Esophagus muscularis mucosa (tissue), 4 donors: Measurements from ENCODE around the gene NPEPPS. TPM values are rescaled to one million over a fixed set of nuclear protein-coding genes. Genes with fewer than 3 reads are reported as not detected.
"Not testable (repeated sequence)": the region's sequence is repeated elsewhere in the genome, so short reads cannot be mapped to it uniquely, and the experiment has no call there.

ENCODE experiments used
- DNase-seq: peaks from one replicate; pipeline ENCODE4 v3.0.0-alpha.2; 2017; ENCODE audit errors: extremely low spot score
- H3K27ac ChIP-seq, 4 donors: fragments of 200-600 bp; sonication (generic); replicated peaks in 1 of 4; 1 replicate in 3 of 4; 2 replicates in 1 of 4; pipeline ENCODE4 v1.5.1; 2016 to 2019; ENCODE audit warnings: mild to moderate bottlenecking in 1 of 4
- H3K27me3 ChIP-seq, 4 donors: fragments of 200-600 bp; sonication (generic); one replicate each; pipeline versions ENCODE4 v1.5.1 to v1.6.0; 2016 to 2019
- H3K36me3 ChIP-seq, 4 donors: fragments of 200-600 bp; sonication (generic); one replicate each; pipeline ENCODE4 v1.5.1; 2016 to 2019
- H3K4me1 ChIP-seq, 4 donors: fragments of 200-600 bp; sonication (generic); one replicate each; pipeline ENCODE4 v1.5.1; 2016 to 2019
- H3K4me3 ChIP-seq, 4 donors: fragments of 200-600 bp; sonication (generic); 1 replicate in 2 of 4; 2 replicates in 2 of 4; pipeline ENCODE4 v1.5.1; 2016 to 2019; ENCODE audit warnings: mild to moderate bottlenecking in 4 of 4, moderate library complexity in 1 of 4
- H3K9me3 ChIP-seq, 4 donors: fragments of 200-600 bp; sonication (generic); 1 replicate in 3 of 4; 2 replicates in 1 of 4; pipeline ENCODE4 v1.5.1; 2016 to 2019
- EP300 ChIP-seq: sonication (generic); formaldehyde crosslinking; IDR thresholded peaks from one replicate; pipeline ENCODE4 v1.6.1; 2017; ENCODE audit warnings: antibody characterized with exemption
- POLR2A ChIP-seq: fragments of 450-650 bp; IDR thresholded peaks from one replicate; pipeline ENCODE4 v1.6.1; 2017; ENCODE audit warnings: antibody characterized with exemption, moderate library complexity, mild to moderate bottlenecking, low read depth
- POLR2AphosphoS5 ChIP-seq, 2 donors: sonication (generic); formaldehyde crosslinking; IDR thresholded peaks; one replicate each; pipeline ENCODE4 v1.6.1; 2017; ENCODE audit warnings: antibody characterized with exemption in 2 of 2
- WGBS: methylation state at CpG from one replicate; pipeline ENCODE4 v1.1.5; 2018; 5-methylcytosine and 5-hydroxymethylcytosine counted together
- intact Hi-C: fragments of 100-400 bp; cut with DNase I; formaldehyde crosslinking; loops from one replicate; pipeline ENCODE4 v1.15.1; 2023
- total RNA-seq, 4 donors: library from RNA; depleted of rRNA; stranded (reverse); fragments of >200 nt; gene quantifications; one replicate each; pipeline versions ENCODE4 v1.1.0 to v1.2.1, GENCODE V29; 2016
- TF ChIP-seq, protein P1 (sequence below), 3 experiments: fragments of 200-600 bp in 2 of 3; fragments of 450-650 bp in 1 of 3; sonication (generic) in 2 of 3; IDR thresholded peaks; one replicate each; pipeline ENCODE4 v1.5.1; 2017 to 2019; ENCODE audit warnings: antibody characterized with exemption in 3 of 3, mild to moderate bottlenecking in 2 of 3, moderate library complexity in 1 of 3

Gene NPEPPS
- total RNA-seq, 4 donors from 2014 or later: 73.7 to 120 (median 86.5) TPM

DNA sequence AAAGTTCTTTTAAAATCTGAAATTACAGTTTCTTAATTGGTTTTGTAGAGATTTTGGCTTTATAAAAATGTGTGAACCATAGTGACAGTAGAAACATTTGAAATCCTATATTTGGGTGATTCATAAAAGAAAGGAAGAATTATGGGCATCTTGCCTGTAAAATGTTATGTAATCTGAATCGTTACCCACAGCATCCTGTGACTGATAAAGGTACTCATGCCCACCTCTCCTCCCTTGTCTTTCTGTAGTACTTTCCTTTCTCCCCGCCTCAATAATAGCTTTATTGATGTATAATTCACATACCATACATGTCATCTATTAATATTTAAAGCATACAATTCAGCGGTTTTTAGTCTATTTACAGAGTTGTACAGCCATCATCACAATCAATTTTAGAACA lies 36.4 kb downstream of the NPEPPS start:
- H3K27me3 ChIP-seq, H3K4me1 ChIP-seq, H3K27ac ChIP-seq, H3K4me3 ChIP-seq, DNase-seq, H3K9me3 ChIP-seq, intact Hi-C loops: not testable (repeated sequence)
- 53% methylated on average over 3 of the region's 3 CpGs for WGBS
- H3K36me3 ChIP-seq: peaks cover 0 to 18% (median 12%) of the 10 kb centered on the region in 4 donors

DNA sequence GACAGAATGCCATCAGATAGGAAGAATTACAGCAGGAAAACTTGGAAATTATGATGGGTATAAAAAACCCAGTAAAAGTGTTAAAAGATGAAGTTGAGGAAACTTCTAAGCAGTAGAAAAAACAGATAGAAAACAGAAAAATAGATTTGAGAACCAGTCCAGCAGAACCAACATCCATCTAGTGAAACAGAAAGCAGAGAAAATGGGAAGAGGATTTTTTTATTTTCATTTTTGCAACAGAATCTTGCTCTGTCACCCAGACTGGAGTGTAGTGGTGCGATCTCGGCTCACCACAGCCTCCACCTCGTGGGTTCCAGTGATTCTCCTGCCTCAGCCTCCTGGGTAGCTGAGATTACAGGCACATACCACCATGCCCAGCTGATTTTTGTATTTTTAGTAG lies 41.7 kb downstream of the NPEPPS start:
- H3K4me3 ChIP-seq, H3K27me3 ChIP-seq, intact Hi-C loops, H3K27ac ChIP-seq, H3K9me3 ChIP-seq, H3K4me1 ChIP-seq, DNase-seq: not testable (repeated sequence)
- WGBS: 90% methylated on average over 3 of the region's 3 CpGs
- H3K36me3 ChIP-seq: peaks cover 0 to 15% (median 11%) of the 10 kb centered on the region in 4 donors

DNA sequence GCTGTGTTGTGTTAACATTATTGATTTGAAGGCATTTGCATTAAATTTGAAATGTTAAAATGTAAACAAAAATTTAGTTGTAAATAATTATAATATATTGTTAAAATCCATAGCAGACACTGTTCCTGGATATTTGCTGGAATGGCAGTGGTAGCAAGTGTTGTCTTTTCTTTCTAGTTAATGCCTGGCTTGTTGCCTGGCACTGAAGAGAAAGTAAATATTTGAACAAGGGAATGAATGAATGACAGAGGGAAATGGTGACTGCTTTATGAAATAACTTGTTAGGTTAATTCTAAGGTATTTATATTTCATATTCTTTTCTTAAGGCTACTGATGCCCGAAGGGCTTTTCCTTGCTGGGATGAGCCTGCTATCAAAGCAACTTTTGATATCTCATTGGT lies 51.5 kb downstream of the NPEPPS start:
- H3K27me3 ChIP-seq, DNase-seq, H3K27ac ChIP-seq, H3K4me3 ChIP-seq, intact Hi-C loops, H3K9me3 ChIP-seq: not testable (repeated sequence)
- Histone ChIP-seq H3K4me1 (peaks cover 0 to 12% (median 7%) of the 10 kb centered on the region in 4 donors), H3K36me3 (peaks cover 0 to 31% (median 6%) of the 10 kb centered on the region in 4 donors)
- WGBS: no CpG with 5 or more reads among the region's 1 CpG

DNA sequence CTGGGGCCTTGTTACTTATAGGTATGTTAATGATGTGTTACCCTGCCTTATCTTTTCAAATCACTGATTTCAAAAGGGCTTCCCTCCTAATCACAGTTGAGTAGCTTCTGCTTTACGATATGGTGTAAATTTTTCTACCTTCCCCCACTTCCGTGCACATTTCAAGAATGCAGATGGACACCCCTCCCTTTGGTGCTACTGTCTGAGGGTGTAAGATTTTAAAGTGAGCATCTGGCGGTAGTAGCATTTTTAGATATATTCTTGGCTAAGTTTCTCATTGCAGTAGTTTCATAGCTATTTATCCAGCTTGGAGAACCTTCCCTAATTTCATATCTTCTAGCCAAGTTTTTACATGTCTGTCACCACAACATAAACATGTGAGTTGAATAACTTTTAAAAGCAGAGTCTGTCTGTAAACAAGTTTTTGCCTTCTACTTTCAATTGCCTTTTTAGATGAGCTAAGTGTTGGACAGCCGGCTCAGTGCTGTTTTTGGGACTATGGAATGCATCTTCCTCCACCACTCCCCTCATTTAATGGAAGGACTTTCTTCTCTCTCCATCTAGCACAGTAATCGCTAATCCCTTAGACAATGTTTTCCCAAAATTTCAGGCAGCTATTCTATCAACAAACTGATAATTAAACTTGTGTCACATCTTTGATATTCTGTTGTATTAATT lies 55.6 kb downstream of the NPEPPS start:
- H3K9me3 ChIP-seq, H3K27me3 ChIP-seq, H3K4me3 ChIP-seq, intact Hi-C loops, DNase-seq: not testable (repeated sequence)
- H3K36me3 ChIP-seq: peaks cover 0 to 50% (median 7%) of the 10 kb centered on the region in 4 donors
- 42% methylated on average over 5 of the region's 5 CpGs for WGBS
- H3K27ac ChIP-seq: peak overlapping the region in 2 of 4 donors; percentile 14 to 22
- peaks cover 0 to 21% (median 10%) of the 10 kb centered on the region in 4 donors for H3K4me1 ChIP-seq

DNA sequence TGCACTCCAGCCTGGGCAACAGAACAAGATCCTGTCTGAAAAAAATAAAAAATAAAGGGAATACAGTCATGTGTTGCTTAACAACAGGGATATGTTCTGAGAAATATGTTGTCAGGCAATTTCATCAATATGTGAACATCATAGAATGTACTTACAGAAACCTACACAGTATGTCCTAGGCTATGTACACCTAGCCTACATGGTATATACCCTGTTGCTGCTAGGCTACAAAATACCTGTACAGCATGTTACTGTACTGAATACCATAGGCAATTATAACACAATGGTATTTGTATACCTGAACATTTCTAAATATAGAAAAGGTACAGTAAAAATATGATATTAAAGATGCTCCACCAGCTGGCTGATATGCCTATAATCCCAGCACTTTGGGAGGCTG lies 62.6 kb downstream of the NPEPPS start:
- DNase-seq, intact Hi-C loops, H3K27ac ChIP-seq, H3K27me3 ChIP-seq, H3K4me3 ChIP-seq, H3K4me1 ChIP-seq, H3K9me3 ChIP-seq: not testable (repeated sequence)
- peaks cover 17 to 87% (median 60%) of the 10 kb centered on the region in 4 donors for H3K36me3 ChIP-seq

DNA sequence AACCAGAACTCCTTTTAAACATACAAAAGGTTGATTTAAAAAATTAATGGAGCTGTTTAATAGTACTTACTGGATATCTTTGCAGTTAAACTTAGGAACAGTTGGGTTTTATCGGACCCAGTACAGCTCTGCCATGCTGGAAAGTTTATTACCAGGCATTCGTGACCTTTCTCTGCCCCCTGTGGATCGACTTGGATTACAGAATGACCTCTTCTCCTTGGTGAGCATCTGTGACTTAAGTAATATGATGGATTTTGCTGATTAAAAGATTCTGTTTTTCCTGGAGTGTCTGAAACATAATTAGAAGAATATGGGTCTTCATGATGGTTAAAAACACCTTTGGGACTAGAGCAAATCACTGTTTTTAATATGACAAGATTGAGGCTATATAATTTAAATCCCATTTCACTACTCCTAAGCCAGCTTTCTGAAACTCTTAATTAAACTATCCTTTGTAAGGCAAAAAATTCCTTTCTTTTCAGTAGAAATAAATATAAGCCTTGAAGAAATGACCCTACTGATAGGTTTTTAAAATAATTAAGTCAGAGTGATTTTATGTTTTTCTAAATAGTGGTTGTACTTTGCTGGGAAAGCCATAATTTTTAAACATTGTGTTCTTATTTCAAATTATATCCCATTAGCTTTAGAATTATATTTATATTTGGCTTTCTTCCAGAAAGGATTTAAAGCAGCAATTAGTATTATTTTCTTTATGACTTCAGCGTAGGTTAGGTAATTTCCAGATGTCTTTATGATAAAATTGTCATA lies 73.1 kb downstream of the NPEPPS start:
- H3K36me3 ChIP-seq: peaks cover 44 to 90% (median 80%) of the 10 kb centered on the region in 4 donors
- no peaks in the 10 kb centered on the region for H3K9me3 ChIP-seq
- no peak overlapping the region for H3K4me3 ChIP-seq
- peak overlapping the region in 2 of 4 donors; percentile 1 to 3 for H3K27ac ChIP-seq
- WGBS: 53% methylated on average over 4 of the region's 4 CpGs
- intact Hi-C loops: no loop called here
- TF ChIP-seq, protein P1, sequence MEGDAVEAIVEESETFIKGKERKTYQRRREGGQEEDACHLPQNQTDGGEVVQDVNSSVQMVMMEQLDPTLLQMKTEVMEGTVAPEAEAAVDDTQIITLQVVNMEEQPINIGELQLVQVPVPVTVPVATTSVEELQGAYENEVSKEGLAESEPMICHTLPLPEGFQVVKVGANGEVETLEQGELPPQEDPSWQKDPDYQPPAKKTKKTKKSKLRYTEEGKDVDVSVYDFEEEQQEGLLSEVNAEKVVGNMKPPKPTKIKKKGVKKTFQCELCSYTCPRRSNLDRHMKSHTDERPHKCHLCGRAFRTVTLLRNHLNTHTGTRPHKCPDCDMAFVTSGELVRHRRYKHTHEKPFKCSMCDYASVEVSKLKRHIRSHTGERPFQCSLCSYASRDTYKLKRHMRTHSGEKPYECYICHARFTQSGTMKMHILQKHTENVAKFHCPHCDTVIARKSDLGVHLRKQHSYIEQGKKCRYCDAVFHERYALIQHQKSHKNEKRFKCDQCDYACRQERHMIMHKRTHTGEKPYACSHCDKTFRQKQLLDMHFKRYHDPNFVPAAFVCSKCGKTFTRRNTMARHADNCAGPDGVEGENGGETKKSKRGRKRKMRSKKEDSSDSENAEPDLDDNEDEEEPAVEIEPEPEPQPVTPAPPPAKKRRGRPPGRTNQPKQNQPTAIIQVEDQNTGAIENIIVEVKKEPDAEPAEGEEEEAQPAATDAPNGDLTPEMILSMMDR (IDR thresholded peaks at IDR 0.05): no peak
- TF ChIP-seq POLR2AphosphoS5 (IDR thresholded peaks at IDR 0.05) (no peak), EP300 (no peak), POLR2A (no peak)
- H3K27me3 ChIP-seq: no peaks in the 10 kb centered on the region
- H3K4me1 ChIP-seq: peaks cover 3 to 16% (median 10%) of the 10 kb centered on the region in 4 donors
- DNase-seq: no peak

DNA sequence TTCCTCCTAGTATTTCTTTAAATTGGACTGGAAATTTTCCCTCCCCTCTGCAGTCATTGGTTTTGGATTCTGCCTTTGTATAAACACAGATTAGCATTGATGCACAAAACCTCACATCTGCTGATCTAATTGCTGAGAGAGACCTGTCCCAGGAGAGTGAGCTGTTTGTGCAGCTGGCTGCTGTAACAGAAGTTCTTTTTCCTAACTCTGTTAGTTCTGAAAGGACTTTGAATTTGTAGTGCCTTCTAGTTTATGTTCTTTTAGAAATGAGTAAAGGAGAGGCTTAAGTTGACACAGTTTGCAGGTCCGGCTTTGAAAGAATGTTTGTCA lies 73.7 kb downstream of the NPEPPS start:
- TF ChIP-seq, protein P1 (IDR thresholded peaks at IDR 0.05): no peak
- TF ChIP-seq POLR2A: no peak
- WGBS: 37% methylated on average over 1 of the region's 1 CpG
- peaks cover 43 to 87% (median 81%) of the 10 kb centered on the region in 4 donors for H3K36me3 ChIP-seq
- H3K4me1 ChIP-seq: peaks cover 3 to 16% (median 11%) of the 10 kb centered on the region in 4 donors
- H3K9me3 ChIP-seq: no peaks in the 10 kb centered on the region
- no peak overlapping the region for H3K4me3 ChIP-seq
- peak overlapping the region in 2 of 4 donors; percentile 1 to 3 for H3K27ac ChIP-seq
- H3K27me3 ChIP-seq: no peaks in the 10 kb centered on the region
- intact Hi-C loops: no loop called here
- no peak for DNase-seq
